D341Med (cell line): Measurements from ENCODE around the gene ALK.

Experiments used
- DNase-seq: peaks from one replicate; pipeline ENCODE4 v3.0.0; 2012; ENCODE audit warnings: low spot score

Gene ALK

DNA sequence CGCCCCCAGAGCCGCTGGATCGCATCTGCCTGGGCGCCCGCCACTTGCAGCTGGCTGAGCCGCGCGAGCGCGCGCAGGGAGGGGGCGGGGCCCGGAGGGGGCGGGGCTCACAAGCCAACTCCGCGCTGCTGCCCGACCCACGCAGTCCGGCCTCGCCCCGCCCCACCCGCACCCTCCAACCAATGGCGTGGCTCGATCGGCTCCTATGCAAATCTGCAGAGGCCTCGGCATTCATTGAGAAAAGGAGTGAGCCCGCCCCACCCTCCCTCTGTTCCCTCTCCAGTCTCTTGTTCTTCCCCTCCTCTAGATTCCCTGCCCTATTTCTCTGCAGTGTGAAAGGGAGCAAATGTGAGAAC, at the start of gene ALK:
Gene ALK (minus strand): TSS at position 27 of the 356 bp plus-strand sequence. CDS start 927 bp downstream, outside the sequence.
- DNase-seq, result peak; percentile 97

DNA sequence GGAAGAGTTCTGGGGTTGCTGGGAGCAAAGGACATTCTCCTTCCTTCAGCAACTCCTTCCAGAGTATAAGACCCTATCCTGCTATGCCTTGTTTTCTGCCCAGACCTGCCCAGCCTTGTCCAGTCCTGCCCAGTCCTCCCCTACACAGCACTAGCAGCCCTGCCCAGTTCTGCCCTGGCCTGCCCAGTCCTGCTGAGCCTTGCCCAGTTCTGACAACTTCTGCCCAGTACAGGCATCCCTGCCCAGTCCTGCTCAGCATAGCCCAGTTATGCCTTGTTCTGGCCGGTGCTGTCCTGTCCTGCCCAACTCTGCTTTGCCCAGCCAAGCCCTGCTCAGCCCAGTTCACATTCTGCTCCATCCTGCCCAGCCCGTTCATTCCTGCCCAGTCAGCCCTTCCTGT, 44.9 kb upstream of the ALK start:
- no peak for DNase-seq

DNA sequence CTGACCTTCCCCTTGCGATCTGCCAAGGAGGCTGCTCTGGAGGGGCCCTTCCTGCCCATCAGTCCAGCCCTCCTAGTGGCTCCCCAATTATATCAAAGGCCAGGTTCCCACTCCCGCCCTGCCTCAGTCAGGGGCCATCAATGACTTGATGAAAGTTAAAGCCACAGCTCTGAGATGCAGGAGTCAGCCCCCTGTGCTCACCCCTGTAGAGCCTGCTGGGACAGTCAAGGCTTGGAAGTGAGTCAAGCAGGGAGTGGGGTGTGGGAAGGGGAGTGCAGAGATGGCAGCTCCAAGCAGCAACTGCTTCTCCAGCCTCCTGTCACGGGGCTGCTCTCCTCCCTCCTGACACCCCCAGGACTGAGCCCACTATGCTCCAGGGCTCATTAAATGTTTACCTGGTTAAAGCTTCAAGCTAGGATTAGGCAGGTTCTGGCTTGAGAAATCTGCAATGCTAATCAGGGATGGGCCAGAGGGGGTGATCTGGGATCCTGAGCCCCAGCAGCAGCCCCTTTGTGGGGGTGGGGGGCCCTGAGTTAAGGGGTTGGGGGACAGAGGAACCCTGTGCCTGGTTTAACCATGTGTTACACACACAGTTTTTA, 42.7 kb upstream of the ALK start:
- DNase-seq, result no peak

DNA sequence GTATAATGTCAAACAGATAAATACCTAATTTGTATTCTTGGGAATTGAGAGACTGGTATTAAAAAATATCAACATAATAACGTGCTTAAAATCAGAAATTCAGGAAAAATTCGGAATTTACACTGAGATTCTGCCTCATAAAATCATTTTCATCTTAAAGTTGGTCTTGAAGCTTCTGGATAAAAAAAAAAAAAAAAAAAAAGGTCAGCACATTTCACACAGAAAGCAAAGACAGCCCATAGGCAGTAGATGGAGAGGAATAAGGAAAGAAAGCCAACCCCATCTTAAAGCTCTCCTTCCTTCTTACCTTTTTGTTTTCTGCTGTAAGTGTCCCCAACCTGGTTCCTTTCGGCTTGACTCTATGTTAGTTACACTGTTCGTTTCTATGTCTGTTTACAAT, 41.5 kb upstream of the ALK start:
- no peak for DNase-seq

DNA sequence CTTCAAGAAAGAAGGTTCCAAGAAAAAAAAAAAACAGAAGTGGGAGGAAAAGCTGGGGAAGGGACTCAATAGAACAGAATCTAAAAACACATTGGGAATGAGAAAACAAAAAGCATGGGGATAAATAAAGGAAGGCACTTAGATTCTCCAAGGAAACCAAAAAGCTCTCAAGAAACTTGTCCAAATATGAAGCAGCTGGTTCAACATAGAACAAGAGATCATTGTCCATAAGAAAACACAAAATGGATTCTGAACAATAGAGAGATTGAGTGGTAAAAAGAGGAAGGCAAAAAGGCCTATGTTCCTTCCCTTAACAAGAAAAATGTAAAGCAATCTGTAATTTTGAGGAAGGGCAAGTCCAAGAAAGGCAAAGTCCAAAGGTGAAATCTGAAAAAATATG, 32.9 kb upstream of the ALK start:
- no peak for DNase-seq

DNA sequence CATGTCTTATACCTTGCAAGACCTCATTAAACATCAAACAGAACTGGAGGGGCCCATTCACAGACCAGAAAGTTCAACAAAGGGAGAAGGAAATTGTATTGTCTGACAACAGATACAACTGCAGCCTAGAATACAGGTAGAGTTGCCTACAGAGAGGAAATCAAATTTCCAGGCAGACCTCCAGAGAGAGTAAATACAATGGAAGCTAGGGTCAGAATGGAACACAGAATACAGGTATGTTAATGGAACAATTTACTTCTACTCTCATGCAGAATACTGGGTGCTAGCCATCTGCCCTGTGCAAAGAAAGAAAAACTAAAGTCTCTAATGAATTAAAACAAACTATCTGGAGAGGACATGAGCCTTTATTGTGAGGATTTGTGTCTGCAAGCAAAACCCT, 31.6 kb upstream of the ALK start:
- no peak for DNase-seq

DNA sequence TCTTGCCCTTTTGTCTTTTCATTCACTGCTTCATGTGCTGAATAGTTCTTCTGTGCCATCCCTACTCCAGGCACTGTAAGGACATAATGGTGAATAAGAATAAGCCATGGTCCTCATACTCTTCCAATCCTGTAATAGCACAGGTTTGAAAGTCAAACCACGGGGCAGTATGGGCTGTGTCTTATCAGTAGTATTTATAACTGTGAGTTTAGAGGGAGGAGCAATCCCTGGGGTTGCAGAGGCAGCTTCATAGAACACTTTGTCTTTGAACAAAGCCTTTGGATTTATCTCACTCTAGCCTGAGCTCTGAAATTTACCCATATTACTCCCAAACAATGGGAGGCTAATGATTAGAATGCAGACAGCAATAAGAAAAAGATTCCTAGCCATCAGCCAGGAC, 30.2 kb upstream of the ALK start:
- no peak for DNase-seq

DNA sequence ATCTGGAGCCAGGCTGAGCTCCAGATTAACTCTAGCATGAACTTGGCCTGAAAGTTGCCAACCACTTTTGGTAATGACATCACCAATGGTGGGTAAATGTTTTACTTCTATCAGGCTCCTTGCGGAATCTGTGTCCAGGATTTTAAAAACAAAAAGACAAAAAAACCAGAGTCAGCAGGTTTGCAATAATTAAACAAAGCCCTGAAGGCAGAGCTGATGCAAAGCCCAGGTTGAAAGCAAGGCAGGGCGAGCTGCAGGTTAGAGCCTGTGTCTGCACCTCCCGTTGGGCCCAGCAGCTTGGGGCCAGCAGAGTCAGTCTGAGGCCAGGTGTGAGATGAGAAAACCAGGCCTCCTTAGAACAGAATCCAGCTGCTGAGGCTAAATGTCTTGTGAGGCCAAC, 29.1 kb upstream of the ALK start:
- no peak for DNase-seq

DNA sequence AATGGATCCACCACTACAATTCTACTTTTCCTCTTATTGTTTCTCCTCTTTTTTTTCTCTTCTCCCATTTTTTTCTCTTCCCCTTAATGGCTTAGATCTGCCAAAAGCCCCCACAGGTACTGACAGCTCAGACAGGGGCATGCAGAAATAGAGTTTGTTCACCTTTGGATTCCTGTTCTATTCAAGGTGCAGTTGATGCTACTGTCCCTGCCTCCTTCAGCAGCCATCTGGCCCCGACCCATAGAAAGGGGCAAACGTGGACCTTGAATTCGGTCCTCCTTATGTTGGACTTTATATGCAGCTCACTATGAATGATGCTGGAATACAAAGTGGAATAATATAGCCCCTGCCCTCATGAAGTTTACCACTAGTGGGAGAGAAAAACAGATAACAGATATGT, 27.7 kb upstream of the ALK start:
- DNase-seq, result no peak

DNA sequence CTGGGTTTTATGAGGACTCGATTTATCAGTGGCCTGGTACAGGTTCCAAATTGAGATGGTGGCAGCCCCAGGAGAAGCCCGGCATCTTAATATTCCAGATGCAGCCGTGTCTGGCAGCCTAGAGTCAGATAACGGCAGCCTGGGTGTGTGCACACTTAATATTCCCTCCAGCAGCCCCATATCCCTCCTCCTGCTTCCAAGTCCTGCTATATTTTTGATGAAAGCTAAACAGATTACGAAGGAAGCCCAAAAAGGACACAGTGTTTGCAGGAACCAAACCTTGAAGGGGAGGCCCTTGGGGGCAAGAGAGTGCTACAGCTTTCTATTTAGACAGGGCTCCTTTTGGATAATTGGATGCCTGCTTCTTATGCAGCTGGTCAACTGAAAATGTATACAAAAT, 25.1 kb upstream of the ALK start:
- DNase-seq, result no peak

DNA sequence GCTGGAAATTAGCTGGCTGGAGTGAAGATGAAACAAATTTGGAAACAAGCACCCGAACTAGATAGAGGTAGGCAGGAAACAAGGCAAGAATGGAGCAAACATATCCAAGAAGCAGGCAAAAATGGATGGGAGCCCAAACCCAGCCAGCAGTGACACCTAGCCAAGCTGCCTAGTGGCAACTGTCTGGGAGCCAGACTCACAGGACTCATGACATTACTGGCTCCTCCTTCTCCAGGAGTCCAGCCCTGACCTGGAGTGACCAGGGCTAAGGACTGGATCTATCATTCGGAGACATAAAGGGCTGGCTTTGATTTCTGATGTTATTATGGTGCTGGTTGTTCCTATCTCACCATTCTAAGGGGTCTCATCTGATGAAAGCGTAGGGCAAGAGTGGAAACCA, 21.3 kb upstream of the ALK start:
- DNase-seq, result no peak

DNA sequence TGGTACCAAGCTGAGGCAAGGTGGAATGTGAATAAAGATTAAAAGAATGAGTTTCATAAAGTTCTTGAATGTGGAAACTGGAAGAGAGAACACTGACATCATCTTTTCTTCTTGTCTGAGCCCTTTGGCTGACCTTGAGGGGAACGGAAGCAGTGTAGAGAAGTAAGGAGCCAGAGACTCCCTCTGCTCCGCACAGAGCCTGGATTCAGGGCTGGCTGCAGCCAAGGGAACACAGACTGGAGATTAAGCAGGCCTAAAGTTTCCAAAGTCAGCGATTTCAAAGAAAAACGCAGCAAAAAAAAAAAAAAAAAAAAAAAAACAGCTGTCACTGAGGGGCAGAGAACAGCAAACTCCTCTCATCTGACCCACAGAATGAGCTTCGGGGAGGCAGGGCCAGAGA, 19.3 kb upstream of the ALK start:
- DNase-seq, result no peak

DNA sequence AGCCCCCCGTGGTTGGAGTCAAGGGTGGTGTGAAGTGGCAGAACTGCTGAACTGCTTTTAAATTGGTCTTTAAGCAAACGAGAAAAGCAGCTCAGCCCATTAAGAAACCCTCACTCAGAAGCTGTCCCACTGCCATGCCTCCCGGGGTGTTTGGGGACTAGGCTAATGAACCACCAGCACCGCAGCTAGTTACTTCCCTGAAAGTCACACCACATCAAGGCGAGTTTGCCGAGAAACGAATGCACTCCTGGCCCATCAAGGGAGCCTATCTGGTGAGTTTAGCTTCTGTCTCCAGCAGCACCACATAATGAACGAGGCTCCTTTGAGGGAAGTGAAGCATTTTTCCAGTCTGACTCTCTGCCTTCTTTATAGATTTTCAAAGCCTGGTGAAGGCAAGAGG, 14.6 kb upstream of the ALK start:
- DNase-seq, result no peak

DNA sequence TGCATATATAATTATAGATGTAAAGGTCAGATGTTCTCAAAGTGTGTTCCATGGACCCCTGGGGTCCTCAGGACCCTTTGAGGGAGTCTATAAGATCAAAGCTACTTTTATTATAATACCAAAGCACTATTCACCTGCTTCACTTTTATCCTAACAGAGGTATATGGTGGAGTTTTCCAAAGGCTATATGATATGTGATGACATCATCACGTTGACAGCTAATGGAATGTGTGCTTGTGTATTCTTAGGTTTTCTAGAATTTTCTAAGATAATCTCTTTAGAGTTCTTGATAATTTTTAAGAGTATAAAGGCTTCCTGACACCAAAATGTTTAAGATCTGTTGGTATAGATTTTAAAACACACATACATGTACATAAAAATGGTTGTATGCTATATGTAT, 10.4 kb upstream of the ALK start:
- DNase-seq, result no peak

DNA sequence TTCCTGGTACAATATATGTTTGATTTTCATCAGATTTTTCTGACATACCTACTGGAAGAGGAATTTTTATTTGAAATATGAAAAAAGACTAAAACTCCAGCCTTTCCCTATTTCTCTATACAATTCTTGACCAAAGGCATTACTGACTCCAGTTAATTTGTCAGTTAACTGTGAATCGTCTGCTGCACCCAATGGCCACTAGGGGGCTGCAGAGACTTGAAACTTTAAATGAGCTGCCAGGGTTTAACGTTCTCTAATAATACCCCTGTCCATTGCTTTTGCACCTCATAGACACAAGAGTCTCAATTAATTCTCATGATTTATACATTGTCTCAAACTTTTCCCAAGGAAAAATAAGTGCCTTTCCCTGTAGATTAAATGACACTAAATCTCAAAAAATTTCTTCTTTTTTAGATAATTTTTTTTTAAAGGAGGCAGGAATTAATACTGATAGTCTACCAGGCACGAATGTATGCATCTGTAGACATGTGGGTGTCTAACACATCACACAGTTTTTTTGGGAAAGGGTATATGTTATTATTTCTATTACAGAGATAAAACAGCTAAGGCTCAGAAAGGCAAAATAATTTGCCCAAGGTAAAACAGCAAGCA, 1.8 kb upstream of the ALK start:
- DNase-seq, result peak; percentile 64

DNA sequence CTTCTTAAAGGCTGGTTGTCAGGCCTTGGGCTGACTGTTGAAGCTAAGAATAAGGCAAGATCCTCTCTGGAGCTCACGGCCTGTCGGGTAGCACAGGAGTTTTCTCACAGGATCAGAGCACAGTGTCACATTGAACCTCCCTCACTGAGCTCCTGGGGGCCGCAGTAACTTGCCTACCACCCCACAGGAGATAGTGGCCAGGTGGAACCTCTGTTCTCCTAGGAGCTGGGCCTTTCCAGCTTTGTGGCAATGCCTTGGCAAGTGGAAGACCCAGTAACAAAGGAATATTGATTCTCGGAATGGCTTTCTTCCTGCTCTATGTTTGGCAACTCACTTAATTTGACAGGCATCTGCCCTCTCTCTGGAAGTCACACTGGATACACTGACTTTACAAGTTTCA, 1.2 kb upstream of the ALK start:
- DNase-seq, result no peak

DNA sequence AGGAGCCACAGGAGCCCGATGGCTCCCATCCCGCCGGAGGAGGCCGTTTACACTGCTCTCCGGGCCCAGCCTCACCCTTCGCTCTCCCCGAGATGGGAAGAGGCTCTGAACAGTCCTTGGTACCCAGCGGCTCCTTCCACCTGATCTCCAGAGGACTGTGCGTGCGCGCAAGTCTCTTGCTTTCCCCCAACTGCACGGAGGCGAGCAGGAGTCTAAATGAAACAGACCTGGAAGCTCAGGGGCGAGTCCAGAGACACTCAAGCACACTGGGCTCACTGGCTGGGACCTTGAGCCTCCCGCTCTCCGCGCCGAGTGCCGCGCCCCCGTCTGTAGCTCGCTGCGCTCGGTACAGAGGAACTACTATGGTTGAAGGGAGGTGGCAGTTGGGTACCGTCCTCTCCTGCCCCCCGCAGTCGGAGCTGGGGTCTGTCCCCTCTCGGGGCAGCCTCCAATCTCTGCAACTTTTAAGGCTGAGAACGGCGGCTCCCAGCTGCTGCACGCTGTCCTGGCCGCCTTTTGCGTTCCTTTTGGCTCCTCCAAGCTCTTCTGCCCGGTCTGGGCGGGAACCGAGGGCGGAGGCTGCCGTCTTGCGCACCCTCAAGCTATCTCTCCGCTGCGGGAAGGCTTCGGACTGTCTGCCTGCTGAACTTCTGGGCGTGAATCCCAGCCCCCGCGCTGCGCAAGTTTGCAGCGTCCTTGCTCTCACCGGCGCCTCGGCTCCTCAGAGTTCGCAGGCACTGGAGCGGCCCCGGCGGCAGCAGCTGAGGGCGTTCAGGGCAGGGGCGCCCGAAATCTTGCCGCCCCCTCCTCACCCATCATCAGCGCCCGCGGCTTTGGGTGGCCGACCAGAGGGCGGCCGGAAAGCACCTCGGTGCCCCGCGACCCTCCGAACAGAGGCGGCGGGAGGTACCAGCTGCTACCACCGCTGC, 491 bp downstream of the ALK start:
- DNase-seq, result peak; percentile 35

DNA sequence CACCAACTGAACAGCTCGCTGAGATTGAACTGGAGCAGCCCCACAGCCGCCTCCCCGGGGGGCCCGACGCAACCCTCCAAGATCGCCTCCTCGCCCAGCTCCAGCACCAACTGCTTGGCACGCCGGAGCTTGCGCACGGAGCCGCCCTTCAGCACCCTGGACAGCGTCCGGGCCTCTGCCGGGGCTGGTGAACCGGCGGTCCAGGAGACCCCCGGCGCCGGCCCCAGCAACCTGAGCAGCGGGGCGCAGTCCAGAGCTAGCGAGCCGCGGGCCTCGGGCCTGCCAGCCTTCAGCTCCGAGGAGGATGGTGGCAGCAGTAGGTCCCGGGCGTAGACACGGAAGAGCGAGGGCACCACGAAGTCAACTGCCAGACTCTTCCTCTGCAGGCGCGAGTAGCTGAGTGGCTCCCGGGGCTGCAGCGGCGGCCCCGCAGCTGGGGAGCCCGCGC, 1.2 kb downstream of the ALK start:
- DNase-seq, result peak; percentile 45

DNA sequence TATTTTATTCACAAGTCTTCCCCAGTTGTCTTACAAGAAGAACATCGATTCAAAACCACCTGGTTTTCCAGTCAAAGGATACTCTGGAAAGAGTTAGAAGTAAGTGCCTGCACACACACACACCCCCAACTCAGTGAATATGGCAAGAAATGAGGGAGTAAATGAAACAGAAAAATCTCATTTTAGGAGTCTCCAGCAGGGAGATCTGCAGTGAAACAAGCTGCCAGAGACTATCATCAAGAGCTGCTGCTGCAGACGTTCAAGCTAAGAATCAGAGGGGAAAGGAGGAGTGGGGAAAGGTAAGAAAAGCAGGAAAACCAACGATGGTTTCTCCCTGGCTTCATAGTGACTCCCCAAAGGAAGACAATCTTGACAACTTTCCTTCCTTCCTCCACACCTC, 2.4 kb downstream of the ALK start:
- no peak for DNase-seq

DNA sequence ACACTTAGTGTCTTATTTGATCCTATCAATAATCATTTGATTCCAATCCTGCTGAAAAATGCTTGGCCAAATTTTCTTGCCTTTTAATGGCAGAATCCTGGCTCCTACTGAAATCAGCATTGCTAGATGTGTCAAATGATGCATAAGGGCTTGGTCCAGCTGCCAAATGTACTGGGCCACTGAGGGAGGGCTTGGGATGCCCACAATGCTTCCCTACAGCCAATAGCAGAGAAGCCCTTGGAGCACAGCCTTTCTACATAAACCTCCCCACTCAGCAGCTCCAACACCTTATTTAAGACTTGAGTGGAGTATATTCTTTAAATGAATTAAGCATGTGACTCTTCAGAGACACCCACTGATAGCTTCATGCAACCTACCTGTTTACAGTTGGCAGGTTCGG, 3.6 kb downstream of the ALK start:
- no peak for DNase-seq

DNA sequence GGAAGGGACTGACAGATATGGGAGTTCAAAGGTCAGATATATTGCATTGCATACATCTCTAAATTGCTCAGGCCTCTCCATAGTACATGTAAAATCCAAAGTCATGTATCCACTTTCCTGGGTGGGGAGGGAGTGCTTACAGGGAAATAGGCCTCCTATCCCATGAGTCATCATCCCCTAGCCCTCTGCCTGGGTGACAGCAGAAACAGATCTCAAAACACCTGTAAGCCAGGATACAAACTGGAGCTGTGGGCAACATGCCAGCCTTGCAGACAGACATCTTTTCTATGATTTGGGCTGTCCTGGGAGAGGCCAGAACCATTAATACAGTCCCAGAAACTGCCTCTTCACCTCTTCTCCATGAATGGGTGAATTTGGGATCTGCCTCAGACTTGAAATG, 4.8 kb downstream of the ALK start:
- DNase-seq, result no peak

DNA sequence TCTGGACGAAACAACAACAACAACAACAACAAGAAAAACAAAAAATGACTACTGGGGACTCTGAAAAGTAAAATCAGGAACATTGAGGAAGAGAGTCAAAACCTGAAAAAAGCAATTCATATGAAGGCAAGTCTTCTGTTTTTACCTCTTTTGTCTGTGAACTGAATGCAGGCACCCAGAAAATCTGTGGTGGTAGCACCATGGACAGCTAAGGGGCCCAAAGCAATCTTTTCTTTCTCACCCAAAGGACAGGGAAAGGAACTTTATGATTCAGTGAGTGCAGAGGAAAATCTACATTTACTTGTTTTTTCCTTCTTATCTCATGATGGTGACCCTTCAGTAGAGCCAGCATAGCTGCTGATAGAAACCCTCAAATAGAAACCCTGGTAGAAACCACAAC, 10.4 kb downstream of the ALK start:
- DNase-seq, result no peak

DNA sequence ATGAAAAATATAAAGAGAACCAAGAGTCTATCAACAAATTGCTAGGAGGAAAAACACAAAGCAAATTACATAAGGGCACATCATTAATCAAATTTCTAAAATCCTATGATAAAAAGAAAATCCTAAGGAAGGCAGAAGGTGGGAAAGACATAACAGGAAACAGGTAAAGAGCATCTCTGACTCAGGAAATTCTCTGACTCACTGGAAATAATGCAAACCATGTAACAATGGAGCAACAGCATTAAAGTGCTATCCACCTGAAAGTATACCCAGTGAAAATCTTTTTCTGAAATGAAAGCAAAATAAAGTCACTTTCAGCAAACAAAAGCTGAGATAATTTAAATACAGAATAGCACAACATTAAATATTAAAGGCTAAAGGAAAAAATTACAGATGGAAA, 10.9 kb downstream of the ALK start:
- DNase-seq, result no peak
